GM23338 (cell line): ENCODE data around the gene MYO1D. TPM values are rescaled to one million over a fixed set of nuclear protein-coding genes. Genes with fewer than 3 reads are reported as not detected.

Experiments
- ATAC-seq: fragments of 200-7000 bp; cut with Tn5 transposase; 3 replicates; pipeline ENCODE4 v1.9.1; 2020
- DNase-seq: peaks from one replicate; pipeline ENCODE4 v3.0.0-alpha.2; 2015; ENCODE audit warnings: low spot score
- H2AFZ ChIP-seq: fragments of 200-600 bp; sonication (generic); 2 replicates; pipeline ENCODE4 v1.8.0; 2016; ENCODE audit warnings: antibody characterized with exemption, mild to moderate bottlenecking, moderate library complexity
- H3F3A ChIP-seq: fragments of 200-600 bp; sonication (generic); replicated peaks from 2 replicates; pipeline ENCODE4 v1.8.0; 2017; ENCODE audit warnings: antibody characterized with exemption, mixed run types, low read depth
- H3K27ac ChIP-seq: fragments of 200-600 bp; sonication (generic); 2 replicates; pipeline ENCODE4 v1.6.1; 2016; ENCODE audit warnings: low read depth
- H3K27me3 ChIP-seq: fragments of 200-600 bp; sonication (generic); 2 replicates; pipeline ENCODE4 v1.8.0; 2016; ENCODE audit warnings: mild to moderate bottlenecking, mixed run types, moderate library complexity; ENCODE audit not compliant: insufficient read depth
- H3K36me3 ChIP-seq: fragments of 200-600 bp; sonication (generic); 2 replicates; pipeline ENCODE4 v1.8.0; 2016; ENCODE audit warnings: mild to moderate bottlenecking; ENCODE audit not compliant: insufficient read depth
- H3K4me1 ChIP-seq: fragments of 200-600 bp; sonication (generic); 2 replicates; pipeline ENCODE4 v1.8.0; 2016; ENCODE audit warnings: mild to moderate bottlenecking, moderate library complexity; ENCODE audit not compliant: insufficient read depth
- H3K4me2 ChIP-seq: fragments of 200-600 bp; sonication (generic); 2 replicates; pipeline ENCODE4 v1.7.1; 2017; ENCODE audit warnings: mixed run types
- H3K4me3 ChIP-seq: fragments of 200-600 bp; sonication (generic); 2 replicates; pipeline ENCODE4 v1.6.1; 2016; ENCODE audit warnings: mixed run types
- H3K79me2 ChIP-seq: fragments of 200-600 bp; sonication (generic); replicated peaks from 2 replicates; pipeline ENCODE4 v1.8.0; 2017; ENCODE audit warnings: mild to moderate bottlenecking; ENCODE audit not compliant: insufficient read depth
- H3K9me2 ChIP-seq: fragments of 200-600 bp; sonication (generic); 2 replicates; pipeline ENCODE4 v1.8.0; 2017; ENCODE audit not compliant: insufficient read depth
- H4K20me1 ChIP-seq: fragments of 200-600 bp; sonication (generic); replicated peaks from 2 replicates; pipeline ENCODE4 v1.8.0; 2017; ENCODE audit warnings: mild to moderate bottlenecking; ENCODE audit not compliant: insufficient read depth
- H3K27ac Mint-ChIP-seq: 2 replicates; pipeline ENCODE4 v1.8.0; 2020; ENCODE audit warnings: inconsistent platforms, mild to moderate bottlenecking, moderate library complexity, mixed read lengths
- H3K27me3 Mint-ChIP-seq: 3 replicates; pipeline ENCODE4 v1.8.0; 2022; ENCODE audit warnings: low read depth, mild to moderate bottlenecking, moderate library complexity, mixed read lengths, inconsistent platforms; ENCODE audit not compliant: insufficient read depth, poor library complexity
- H3K36me3 Mint-ChIP-seq: 3 replicates; pipeline ENCODE4 v1.8.0; 2021; ENCODE audit warnings: low read depth, mild to moderate bottlenecking, inconsistent platforms, moderate library complexity, mixed read lengths
- H3K4me1 Mint-ChIP-seq: 3 replicates; pipeline ENCODE4 v1.8.0; 2020; ENCODE audit warnings: mild to moderate bottlenecking, inconsistent platforms, mixed read lengths
- H3K4me3 Mint-ChIP-seq: 3 replicates; pipeline ENCODE4 v1.8.0; 2021; ENCODE audit warnings: moderate library complexity, mild to moderate bottlenecking, inconsistent platforms, mixed read lengths
- H3K9me3 Mint-ChIP-seq: 3 replicates; pipeline ENCODE4 v1.8.0; 2020; ENCODE audit warnings: moderate library complexity, mild to moderate bottlenecking, inconsistent platforms, mixed read lengths
- CREB1 ChIP-seq: fragments of 250-450 bp; sonication (Bioruptor Pico); IDR thresholded peaks from 2 replicates; pipeline ENCODE4 v1.5.0; 2020; ENCODE audit warnings: low read depth, mild to moderate bottlenecking, moderate library complexity
- EZH2 ChIP-seq: fragments of 200-600 bp; sonication (generic); IDR thresholded peaks from one replicate; pipeline ENCODE4 v1.8.0; 2017; ENCODE audit warnings: antibody characterized with exemption, mild to moderate bottlenecking, low read depth; ENCODE audit not compliant: unreplicated experiment
- EZH2phosphoT487 ChIP-seq: fragments of 200-600 bp; sonication (generic); IDR thresholded peaks from one replicate; pipeline ENCODE4 v1.8.1; 2018; ENCODE audit warnings: antibody characterized with exemption; ENCODE audit not compliant: unreplicated experiment
- JUNB ChIP-seq: IDR thresholded peaks from one replicate; pipeline ENCODE4 v1.6.1; 2016; ENCODE audit warnings: antibody characterized with exemption; ENCODE audit not compliant: unreplicated experiment
- NANOG ChIP-seq: IDR thresholded peaks from 2 replicates; pipeline ENCODE4 v1.6.1; 2016; ENCODE audit warnings: antibody characterized with exemption, borderline replicate concordance
- POLR2AphosphoS5 ChIP-seq: IDR thresholded peaks from 2 replicates; pipeline ENCODE4 v1.6.1; 2016; ENCODE audit warnings: antibody characterized with exemption, low read depth
- STAT1 ChIP-seq: IDR thresholded peaks from one replicate; pipeline ENCODE4 v1.6.1; 2016; ENCODE audit warnings: antibody characterized with exemption; ENCODE audit not compliant: unreplicated experiment
- ZNF114 ChIP-seq: fragments of 250-450 bp; sonication (Bioruptor Pico); IDR thresholded peaks from 2 replicates; pipeline ENCODE4 v1.5.0; 2020; ENCODE audit warnings: mild to moderate bottlenecking, moderate library complexity
- polyA plus RNA-seq: library from polyadenylated mRNA; unstranded; fragments of >200 nt; fragmentation: Nextera tagmentation; extraction: Ambion mirVana; gene quantifications from 2 replicates; pipeline ENCODE4 v1.2.1, GENCODE V29; 2016
- total RNA-seq: library from RNA; depleted of rRNA; stranded (reverse); fragments of >200 nt; shearing (Covaris generic); gene quantifications from 2 replicates; pipeline ENCODE4 v1.2.3, GENCODE V29; 2014
- TF ChIP-seq, protein P1 (sequence below): fragments of 250-450 bp; sonication (Bioruptor Pico); IDR thresholded peaks from 2 replicates; pipeline ENCODE4 v1.5.0; 2020; ENCODE audit warnings: mild to moderate bottlenecking, moderate library complexity
- TF ChIP-seq, protein P2 (sequence below): IDR thresholded peaks from 2 replicates; pipeline ENCODE4 v1.6.1; 2016; ENCODE audit warnings: antibody characterized with exemption
- TF ChIP-seq, protein P3 (sequence below), 2 experiments: fragments of 200-600 bp in 1 of 2; sonication (generic) in 1 of 2; conservative IDR thresholded peaks; 2 replicates each; pipeline versions ENCODE4 v1.5.1 to v1.6.1; 2016 to 2017; ENCODE audit warnings: antibody characterized with exemption in 2 of 2, low read depth in 2 of 2, mild to moderate bottlenecking in 2 of 2, moderate library complexity in 1 of 2

MYO1D gene
- total and polyA plus RNA-seq, 2 experiments from 2014 or later, result 8.6 to 28.6 TPM

DNA sequence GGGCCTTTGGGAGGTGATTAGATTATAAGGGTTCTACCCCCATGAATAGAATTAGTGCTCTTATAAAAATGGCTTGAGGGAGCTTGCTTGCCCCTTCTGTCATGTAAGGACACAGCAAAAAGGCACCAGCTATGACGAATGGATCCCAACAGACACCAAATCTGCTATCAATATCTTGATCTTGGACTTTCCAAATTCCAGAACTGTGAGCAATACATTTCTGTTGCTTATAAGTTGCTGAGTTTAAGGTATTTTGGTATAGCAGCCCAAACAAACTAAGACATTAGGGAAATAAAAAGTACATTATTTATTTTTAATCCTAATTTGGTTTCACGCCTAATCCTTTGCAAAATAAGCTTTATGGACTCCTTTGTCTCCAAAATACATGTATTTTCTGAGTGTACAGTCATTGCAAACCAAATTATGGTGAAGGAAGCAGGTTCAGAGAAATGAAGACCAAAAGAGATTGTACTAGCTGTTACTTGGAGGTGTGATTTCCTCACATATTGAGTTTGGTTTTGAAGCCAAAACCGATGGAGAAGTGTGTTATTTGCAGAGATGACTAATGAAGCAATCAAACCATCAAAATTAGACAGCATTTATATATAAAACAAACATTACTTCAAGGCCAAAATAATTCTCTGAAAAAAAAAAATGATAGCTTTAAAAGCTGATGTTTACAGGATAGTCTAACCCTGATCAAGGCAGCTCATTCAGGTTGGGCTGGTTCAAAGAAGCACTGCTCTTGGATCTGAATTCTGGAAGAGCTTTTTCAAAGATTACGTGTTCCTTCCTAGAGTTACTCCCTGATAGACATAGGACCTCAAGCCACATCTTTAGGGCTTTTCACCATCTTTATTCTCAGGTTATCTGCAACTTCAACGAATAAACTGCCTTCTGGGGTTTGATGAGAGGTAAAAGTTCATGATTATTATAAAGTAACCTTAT lies 71.6 kb downstream of the MYO1D start:
- no peak overlapping the region for H3K27ac Mint-ChIP-seq
- no peak overlapping the region for H3K4me3 ChIP-seq
- no peak overlapping the region for H3K27ac ChIP-seq
- H3K27me3 Mint-ChIP-seq, result peaks cover 4% of the 10 kb centered on the region
- H3K4me2 ChIP-seq, result no peak overlapping the region
- ATAC-seq (no peak), DNase-seq (no peak)
- no peak overlapping the region for H3K4me3 Mint-ChIP-seq
- no peaks in the 10 kb centered on the region for H3K9me3 Mint-ChIP-seq
- H4K20me1 ChIP-seq, result no peaks in the 10 kb centered on the region
- H3K36me3 Mint-ChIP-seq, result no peaks in the 10 kb centered on the region
- H2AFZ ChIP-seq, result no peak overlapping the region
- H3K4me1 ChIP-seq, result no peaks in the 10 kb centered on the region
- H3K9me2 ChIP-seq, result no peaks in the 10 kb centered on the region
- peaks cover 11% of the 10 kb centered on the region; the same call in 2 of the 3 replicates for H3K4me1 Mint-ChIP-seq
- H3F3A ChIP-seq, result no peaks in the 10 kb centered on the region
- H3K36me3 ChIP-seq, result no peaks in the 10 kb centered on the region
- no peaks in the 10 kb centered on the region for H3K79me2 ChIP-seq
- no peaks in the 10 kb centered on the region for H3K27me3 ChIP-seq
- TF ChIP-seq CREB1 (CRISPR knock-in tag), result no peak
- TF ChIP-seq EZH2, result no peak
- TF ChIP-seq, protein P1, sequence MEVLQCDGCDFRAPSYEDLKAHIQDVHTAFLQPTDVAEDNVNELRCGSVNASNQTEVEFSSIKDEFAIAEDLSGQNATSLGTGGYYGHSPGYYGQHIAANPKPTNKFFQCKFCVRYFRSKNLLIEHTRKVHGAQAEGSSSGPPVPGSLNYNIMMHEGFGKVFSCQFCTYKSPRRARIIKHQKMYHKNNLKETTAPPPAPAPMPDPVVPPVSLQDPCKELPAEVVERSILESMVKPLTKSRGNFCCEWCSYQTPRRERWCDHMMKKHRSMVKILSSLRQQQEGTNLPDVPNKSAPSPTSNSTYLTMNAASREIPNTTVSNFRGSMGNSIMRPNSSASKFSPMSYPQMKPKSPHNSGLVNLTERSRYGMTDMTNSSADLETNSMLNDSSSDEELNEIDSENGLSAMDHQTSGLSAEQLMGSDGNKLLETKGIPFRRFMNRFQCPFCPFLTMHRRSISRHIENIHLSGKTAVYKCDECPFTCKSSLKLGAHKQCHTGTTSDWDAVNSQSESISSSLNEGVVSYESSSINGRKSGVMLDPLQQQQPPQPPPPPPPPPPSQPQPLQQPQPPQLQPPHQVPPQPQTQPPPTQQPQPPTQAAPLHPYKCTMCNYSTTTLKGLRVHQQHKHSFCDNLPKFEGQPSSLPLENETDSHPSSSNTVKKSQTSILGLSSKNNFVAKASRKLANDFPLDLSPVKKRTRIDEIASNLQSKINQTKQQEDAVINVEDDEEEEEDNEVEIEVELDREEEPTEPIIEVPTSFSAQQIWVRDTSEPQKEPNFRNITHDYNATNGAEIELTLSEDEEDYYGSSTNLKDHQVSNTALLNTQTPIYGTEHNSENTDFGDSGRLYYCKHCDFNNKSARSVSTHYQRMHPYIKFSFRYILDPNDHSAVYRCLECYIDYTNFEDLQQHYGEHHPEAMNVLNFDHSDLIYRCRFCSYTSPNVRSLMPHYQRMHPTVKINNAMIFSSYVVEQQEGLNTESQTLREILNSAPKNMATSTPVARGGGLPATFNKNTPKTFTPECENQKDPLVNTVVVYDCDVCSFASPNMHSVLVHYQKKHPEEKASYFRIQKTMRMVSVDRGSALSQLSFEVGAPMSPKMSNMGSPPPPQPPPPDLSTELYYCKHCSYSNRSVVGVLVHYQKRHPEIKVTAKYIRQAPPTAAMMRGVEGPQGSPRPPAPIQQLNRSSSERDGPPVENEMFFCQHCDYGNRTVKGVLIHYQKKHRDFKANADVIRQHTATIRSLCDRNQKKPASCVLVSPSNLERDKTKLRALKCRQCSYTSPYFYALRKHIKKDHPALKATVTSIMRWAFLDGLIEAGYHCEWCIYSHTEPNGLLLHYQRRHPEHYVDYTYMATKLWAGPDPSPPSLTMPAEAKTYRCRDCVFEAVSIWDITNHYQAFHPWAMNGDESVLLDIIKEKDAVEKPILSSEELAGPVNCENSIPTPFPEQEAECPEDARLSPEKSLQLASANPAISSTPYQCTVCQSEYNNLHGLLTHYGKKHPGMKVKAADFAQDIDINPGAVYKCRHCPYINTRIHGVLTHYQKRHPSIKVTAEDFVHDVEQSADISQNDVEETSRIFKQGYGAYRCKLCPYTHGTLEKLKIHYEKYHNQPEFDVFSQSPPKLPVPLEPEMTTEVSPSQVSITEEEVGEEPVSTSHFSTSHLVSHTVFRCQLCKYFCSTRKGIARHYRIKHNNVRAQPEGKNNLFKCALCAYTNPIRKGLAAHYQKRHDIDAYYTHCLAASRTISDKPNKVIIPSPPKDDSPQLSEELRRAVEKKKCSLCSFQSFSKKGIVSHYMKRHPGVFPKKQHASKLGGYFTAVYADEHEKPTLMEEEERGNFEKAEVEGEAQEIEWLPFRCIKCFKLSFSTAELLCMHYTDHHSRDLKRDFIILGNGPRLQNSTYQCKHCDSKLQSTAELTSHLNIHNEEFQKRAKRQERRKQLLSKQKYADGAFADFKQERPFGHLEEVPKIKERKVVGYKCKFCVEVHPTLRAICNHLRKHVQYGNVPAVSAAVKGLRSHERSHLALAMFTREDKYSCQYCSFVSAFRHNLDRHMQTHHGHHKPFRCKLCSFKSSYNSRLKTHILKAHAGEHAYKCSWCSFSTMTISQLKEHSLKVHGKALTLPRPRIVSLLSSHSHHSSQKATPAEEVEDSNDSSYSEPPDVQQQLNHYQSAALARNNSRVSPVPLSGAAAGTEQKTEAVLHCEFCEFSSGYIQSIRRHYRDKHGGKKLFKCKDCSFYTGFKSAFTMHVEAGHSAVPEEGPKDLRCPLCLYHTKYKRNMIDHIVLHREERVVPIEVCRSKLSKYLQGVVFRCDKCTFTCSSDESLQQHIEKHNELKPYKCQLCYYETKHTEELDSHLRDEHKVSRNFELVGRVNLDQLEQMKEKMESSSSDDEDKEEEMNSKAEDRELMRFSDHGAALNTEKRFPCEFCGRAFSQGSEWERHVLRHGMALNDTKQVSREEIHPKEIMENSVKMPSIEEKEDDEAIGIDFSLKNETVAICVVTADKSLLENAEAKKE, result no peak

DNA sequence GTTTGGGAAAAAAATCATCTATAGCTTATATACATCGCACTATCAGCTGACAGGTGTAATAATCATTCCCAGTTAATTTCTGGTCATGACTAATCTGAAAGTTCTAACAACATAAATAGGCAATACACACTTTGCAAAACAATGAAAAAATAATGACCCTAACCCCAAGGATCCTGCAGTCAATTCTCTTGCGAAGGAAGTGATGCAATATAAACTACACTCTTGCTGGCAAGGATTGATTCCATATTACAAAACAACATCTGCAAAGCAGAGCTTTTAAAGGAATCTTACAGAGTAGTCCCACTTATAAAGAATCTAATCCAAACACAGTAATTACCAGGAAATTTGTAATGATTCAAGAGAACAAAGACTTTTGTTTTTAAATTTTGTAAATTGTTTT lies 73.4 kb downstream of the MYO1D start:
- Mint-ChIP-seq H3K4me3 (no peak overlapping the region), H3K36me3 (no peaks in the 10 kb centered on the region), H3K4me1 (peaks cover 12% of the 10 kb centered on the region; the same call in 2 of the 3 replicates), H3K27ac (no peak overlapping the region; the same call in 1 of the 2 replicates), H3K9me3 (no peaks in the 10 kb centered on the region), H3K27me3 (peaks cover 4% of the 10 kb centered on the region)
- Histone ChIP-seq H3K36me3 (no peaks in the 10 kb centered on the region), H3K27ac (no peak overlapping the region), H3K4me2 (no peak overlapping the region), H3K27me3 (no peaks in the 10 kb centered on the region), H2AFZ (no peak overlapping the region), H3K9me2 (no peaks in the 10 kb centered on the region), H3K4me1 (no peaks in the 10 kb centered on the region), H3F3A (no peaks in the 10 kb centered on the region), H4K20me1 (no peaks in the 10 kb centered on the region), H3K79me2 (no peaks in the 10 kb centered on the region), H3K4me3 (no peak overlapping the region)
- ATAC-seq (no peak), DNase-seq (no peak)
- TF ChIP-seq NANOG, result no peak
- no peak for TF ChIP-seq ZNF114
- TF ChIP-seq STAT1, result no peak
- no peak for TF ChIP-seq CREB1 (CRISPR knock-in tag)
- TF ChIP-seq, protein P2, sequence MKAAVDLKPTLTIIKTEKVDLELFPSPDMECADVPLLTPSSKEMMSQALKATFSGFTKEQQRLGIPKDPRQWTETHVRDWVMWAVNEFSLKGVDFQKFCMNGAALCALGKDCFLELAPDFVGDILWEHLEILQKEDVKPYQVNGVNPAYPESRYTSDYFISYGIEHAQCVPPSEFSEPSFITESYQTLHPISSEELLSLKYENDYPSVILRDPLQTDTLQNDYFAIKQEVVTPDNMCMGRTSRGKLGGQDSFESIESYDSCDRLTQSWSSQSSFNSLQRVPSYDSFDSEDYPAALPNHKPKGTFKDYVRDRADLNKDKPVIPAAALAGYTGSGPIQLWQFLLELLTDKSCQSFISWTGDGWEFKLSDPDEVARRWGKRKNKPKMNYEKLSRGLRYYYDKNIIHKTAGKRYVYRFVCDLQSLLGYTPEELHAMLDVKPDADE, result no peak
- no peak for TF ChIP-seq POLR2AphosphoS5
- no peak for TF ChIP-seq EZH2phosphoT487
- TF ChIP-seq EZH2, result no peak
- TF ChIP-seq, protein P3, sequence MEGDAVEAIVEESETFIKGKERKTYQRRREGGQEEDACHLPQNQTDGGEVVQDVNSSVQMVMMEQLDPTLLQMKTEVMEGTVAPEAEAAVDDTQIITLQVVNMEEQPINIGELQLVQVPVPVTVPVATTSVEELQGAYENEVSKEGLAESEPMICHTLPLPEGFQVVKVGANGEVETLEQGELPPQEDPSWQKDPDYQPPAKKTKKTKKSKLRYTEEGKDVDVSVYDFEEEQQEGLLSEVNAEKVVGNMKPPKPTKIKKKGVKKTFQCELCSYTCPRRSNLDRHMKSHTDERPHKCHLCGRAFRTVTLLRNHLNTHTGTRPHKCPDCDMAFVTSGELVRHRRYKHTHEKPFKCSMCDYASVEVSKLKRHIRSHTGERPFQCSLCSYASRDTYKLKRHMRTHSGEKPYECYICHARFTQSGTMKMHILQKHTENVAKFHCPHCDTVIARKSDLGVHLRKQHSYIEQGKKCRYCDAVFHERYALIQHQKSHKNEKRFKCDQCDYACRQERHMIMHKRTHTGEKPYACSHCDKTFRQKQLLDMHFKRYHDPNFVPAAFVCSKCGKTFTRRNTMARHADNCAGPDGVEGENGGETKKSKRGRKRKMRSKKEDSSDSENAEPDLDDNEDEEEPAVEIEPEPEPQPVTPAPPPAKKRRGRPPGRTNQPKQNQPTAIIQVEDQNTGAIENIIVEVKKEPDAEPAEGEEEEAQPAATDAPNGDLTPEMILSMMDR (conservative IDR thresholded peaks at IDR 0.05; ENCODE audit: low read depth in 2 of 2), result no peak
- no peak for TF ChIP-seq JUNB
